GM23248 (cell line): ENCODE results near the gene SPINK5. TPM values are rescaled to one million over a fixed set of nuclear protein-coding genes. Genes with fewer than 3 reads are reported as not detected.
A peak's percentile ranks its signal among the peaks of the same experiment; 100 is the strongest.

Experiments used
- DNase-seq: peaks from one replicate; pipeline ENCODE4 v3.0.0-alpha.2; 2015
- H2AFZ ChIP-seq: fragments of 200-600 bp; sonication (generic); 2 replicates; pipeline ENCODE4 v1.6.1; 2016; ENCODE audit warnings: antibody characterized with exemption
- H3F3A ChIP-seq: fragments of 200-600 bp; sonication (generic); 2 replicates; pipeline ENCODE4 v1.6.1; 2016; ENCODE audit warnings: mild to moderate bottlenecking, antibody characterized with exemption, mixed run types; ENCODE audit not compliant: insufficient read depth
- H3K27ac ChIP-seq: fragments of 200-600 bp; sonication (generic); 2 replicates; pipeline ENCODE4 v1.5.1; 2016; ENCODE audit warnings: mild to moderate bottlenecking
- H3K27me3 ChIP-seq: fragments of 200-600 bp; sonication (generic); replicated peaks from 2 replicates; pipeline ENCODE4 v1.6.1; 2016; ENCODE audit warnings: mild to moderate bottlenecking; ENCODE audit not compliant: insufficient read depth
- H3K36me3 ChIP-seq: fragments of 200-600 bp; sonication (generic); 2 replicates; pipeline ENCODE4 v1.6.1; 2016; ENCODE audit warnings: low read depth, mild to moderate bottlenecking
- H3K4me1 ChIP-seq: fragments of 200-600 bp; sonication (generic); 2 replicates; pipeline ENCODE4 v1.6.1; 2016; ENCODE audit warnings: mild to moderate bottlenecking; ENCODE audit not compliant: insufficient read depth
- H3K4me2 ChIP-seq: fragments of 200-600 bp; sonication (generic); one replicate; pipeline ENCODE4 v1.6.1; 2016; ENCODE audit warnings: mild to moderate bottlenecking; ENCODE audit not compliant: unreplicated experiment
- H3K4me3 ChIP-seq: fragments of 200-600 bp; sonication (generic); 2 replicates; pipeline ENCODE4 v1.5.1; 2016; ENCODE audit warnings: mild to moderate bottlenecking
- H3K79me2 ChIP-seq: fragments of 200-600 bp; sonication (generic); 2 replicates; pipeline ENCODE4 v1.6.1; 2016; ENCODE audit warnings: mild to moderate bottlenecking; ENCODE audit not compliant: insufficient read depth
- H3K9ac ChIP-seq: fragments of 200-600 bp; sonication (generic); 2 replicates; pipeline ENCODE4 v1.6.1; 2016; ENCODE audit warnings: mild to moderate bottlenecking
- H3K9me2 ChIP-seq: fragments of 200-600 bp; sonication (generic); 2 replicates; pipeline ENCODE4 v1.6.1; 2016; ENCODE audit warnings: mixed run types, mild to moderate bottlenecking, moderate library complexity; ENCODE audit not compliant: insufficient read depth
- H3K9me3 ChIP-seq: fragments of 200-600 bp; sonication (generic); one replicate; pipeline ENCODE4 v1.6.1; 2017; ENCODE audit warnings: low read depth
- H4K20me1 ChIP-seq: fragments of 200-600 bp; sonication (generic); 2 replicates; pipeline ENCODE4 v1.6.0; 2016; ENCODE audit not compliant: insufficient read depth
- EZH2 ChIP-seq: fragments of 200-600 bp; sonication (generic); IDR thresholded peaks from 2 replicates; pipeline ENCODE4 v1.6.1; 2018; ENCODE audit warnings: antibody characterized with exemption, mild to moderate bottlenecking; ENCODE audit not compliant: insufficient read depth, poor library complexity, severe bottlenecking
- EZH2phosphoT487 ChIP-seq: fragments of 200-600 bp; sonication (generic); IDR thresholded peaks from 2 replicates; pipeline ENCODE4 v1.6.1; 2018; ENCODE audit warnings: antibody characterized with exemption, moderate library complexity, mild to moderate bottlenecking, low read depth; ENCODE audit not compliant: insufficient read depth
- WGBS, 2 experiments: methylation state at CpG; one replicate each; pipeline ENCODE4 v1.1.6; 2015 to 2017; ENCODE audit warnings: low lambda C conversion rate in 2 of 2, low coverage in 1 of 2; ENCODE audit errors: missing lambda C conversion rate in 2 of 2; 5-methylcytosine and 5-hydroxymethylcytosine counted together
- in situ Hi-C: fragments of 300-500 bp; cut with MboI; formaldehyde crosslinking; loops from 2 replicates; pipeline ENCODE4 v1.15.0; 2020
- polyA plus RNA-seq: library from polyadenylated mRNA; unstranded; fragments of >200 nt; fragmentation: Nextera tagmentation; extraction: Ambion mirVana; gene quantifications from 2 replicates; pipeline ENCODE4 v1.2.1, GENCODE V29; 2016
- total RNA-seq: library from RNA; depleted of rRNA; stranded (reverse); fragments of >200 nt; shearing (Covaris generic); gene quantifications from 2 replicates; pipeline ENCODE4 v1.2.3, GENCODE V29; 2014

The SPINK5 gene
- total and polyA plus RNA-seq, 2 experiments from 2014 or later = not detected

DNA sequence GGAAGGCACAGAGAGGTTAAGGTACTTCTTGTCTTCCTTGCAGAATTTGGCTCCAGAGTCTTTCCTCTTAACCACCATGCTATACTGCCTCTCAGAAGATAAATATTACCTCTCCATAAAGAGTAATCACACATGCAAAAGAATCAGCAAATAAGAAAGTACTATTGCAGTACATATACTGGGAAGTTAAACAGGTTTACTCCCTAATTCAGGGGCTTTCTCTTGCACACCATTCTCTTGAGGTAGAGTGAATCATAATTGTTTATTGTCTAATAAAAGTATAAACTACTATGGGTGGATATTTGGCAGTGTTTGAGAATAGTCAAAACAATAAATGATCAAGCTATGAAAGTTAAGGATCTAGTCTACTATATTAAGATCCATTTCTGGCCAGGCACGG lies 40.4 kb downstream of the SPINK5 start:
- DNase-seq = no peak
- H3K4me1 ChIP-seq = no peaks in the 10 kb centered on the region
- H2AFZ ChIP-seq = no peak overlapping the region
- TF ChIP-seq EZH2 (no peak), EZH2phosphoT487 (no peak)
- H3K27me3 ChIP-seq = no peaks in the 10 kb centered on the region
- H3K9me3 ChIP-seq = no peaks in the 10 kb centered on the region
- no peaks in the 10 kb centered on the region for H4K20me1 ChIP-seq
- no peaks in the 10 kb centered on the region for H3F3A ChIP-seq
- no peak overlapping the region for H3K4me2 ChIP-seq
- 18 to 27% methylated on average over 1 of the region's 1 CpG for WGBS, 2 experiments
- H3K27ac ChIP-seq = no peak overlapping the region
- in situ Hi-C loops = no loop called here
- H3K9ac ChIP-seq = no peak overlapping the region
- H3K4me3 ChIP-seq = no peak overlapping the region
- no peaks in the 10 kb centered on the region for H3K9me2 ChIP-seq
- H3K79me2 ChIP-seq = no peaks in the 10 kb centered on the region
- no peaks in the 10 kb centered on the region for H3K36me3 ChIP-seq

DNA sequence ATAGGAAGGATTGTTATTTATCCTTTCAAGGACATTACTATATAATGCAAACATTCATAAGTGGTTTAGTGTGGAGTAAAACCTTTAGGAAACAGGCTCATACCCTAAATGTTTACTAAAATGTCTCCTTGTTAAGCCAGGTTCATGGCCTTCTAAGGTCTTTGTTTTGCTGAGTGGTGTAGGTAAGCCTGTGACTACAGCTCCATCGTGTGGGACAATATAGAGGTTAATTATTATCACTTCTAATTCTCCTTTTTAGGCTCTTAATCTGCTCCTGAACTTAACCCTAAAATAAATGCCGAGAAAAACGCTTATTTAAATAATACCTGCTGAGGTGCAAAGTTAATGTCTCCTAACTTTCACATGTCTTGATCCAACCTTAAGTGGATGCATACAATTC lies 43.8 kb downstream of the SPINK5 start:
- Histone ChIP-seq H3K4me1 (no peaks in the 10 kb centered on the region), H3K27me3 (no peaks in the 10 kb centered on the region), H2AFZ (no peak overlapping the region), H3K9ac (no peak overlapping the region), H3K27ac (no peak overlapping the region), H3K36me3 (no peaks in the 10 kb centered on the region), H3K4me3 (no peak overlapping the region), H3K4me2 (no peak overlapping the region), H4K20me1 (no peaks in the 10 kb centered on the region), H3K79me2 (no peaks in the 10 kb centered on the region), H3K9me2 (no peaks in the 10 kb centered on the region), H3K9me3 (no peaks in the 10 kb centered on the region), H3F3A (no peaks in the 10 kb centered on the region)
- in situ Hi-C loops = no loop called here
- WGBS, 2 experiments = 16 to 19% methylated on average over 3 of the region's 3 CpGs
- DNase-seq = no peak
- TF ChIP-seq EZH2 (no peak), EZH2phosphoT487 (no peak)

DNA sequence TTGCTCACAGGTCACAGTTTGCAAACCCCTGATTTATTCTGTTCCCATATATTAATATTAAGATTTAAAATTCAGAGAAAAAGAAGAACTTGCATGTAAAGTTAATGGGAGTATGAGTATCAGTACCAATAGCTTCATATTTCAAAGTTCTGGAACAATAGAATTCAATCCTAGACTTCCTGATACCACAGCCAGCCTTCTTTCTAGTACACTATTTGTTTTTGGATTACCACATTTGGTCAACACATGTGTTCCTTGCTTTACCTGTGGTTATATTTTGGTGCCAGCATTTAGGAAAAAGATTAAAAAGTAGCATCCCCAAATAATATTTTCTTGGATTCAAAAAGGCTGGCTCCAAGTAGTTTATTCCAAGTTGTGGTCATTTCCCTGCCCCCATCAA lies 49.5 kb downstream of the SPINK5 start:
- Histone ChIP-seq H3K4me1 (no peaks in the 10 kb centered on the region), H3F3A (no peaks in the 10 kb centered on the region), H2AFZ (no peak overlapping the region), H3K79me2 (no peaks in the 10 kb centered on the region), H3K36me3 (no peaks in the 10 kb centered on the region), H3K9me3 (no peaks in the 10 kb centered on the region), H3K27ac (no peak overlapping the region), H3K27me3 (no peaks in the 10 kb centered on the region), H3K4me3 (no peak overlapping the region), H3K9me2 (no peaks in the 10 kb centered on the region), H4K20me1 (no peaks in the 10 kb centered on the region), H3K9ac (no peak overlapping the region), H3K4me2 (no peak overlapping the region)
- TF ChIP-seq EZH2 (no peak), EZH2phosphoT487 (no peak)
- no peak for DNase-seq
- in situ Hi-C loops = no loop called here

DNA sequence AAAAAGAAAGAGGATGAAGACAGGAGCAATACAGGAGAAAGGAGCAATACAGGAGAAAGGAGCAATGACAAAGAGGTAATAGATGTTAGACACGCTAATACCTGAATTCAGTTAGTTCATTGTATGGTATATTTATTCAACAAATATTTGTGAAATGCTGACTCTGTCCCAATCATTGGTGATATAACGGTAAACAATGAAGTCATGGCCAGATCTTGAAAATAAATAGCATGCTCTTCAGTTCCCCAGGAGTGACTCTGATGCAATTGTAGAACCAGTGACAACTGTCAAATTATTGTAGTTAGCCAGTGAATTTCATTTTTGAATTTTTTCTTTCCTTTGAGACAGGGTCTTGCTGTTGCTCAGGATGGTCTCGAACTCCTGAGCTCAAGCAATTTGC lies 56.5 kb downstream of the SPINK5 start:
- H3K4me1 ChIP-seq = no peaks in the 10 kb centered on the region
- H3K36me3 ChIP-seq = no peaks in the 10 kb centered on the region
- no peak overlapping the region for H3K4me2 ChIP-seq
- in situ Hi-C loops = no loop called here
- H3K9me2 ChIP-seq = no peaks in the 10 kb centered on the region
- no peaks in the 10 kb centered on the region for H3K27me3 ChIP-seq
- H3K9ac ChIP-seq = no peak overlapping the region
- H3K4me3 ChIP-seq = no peak overlapping the region
- H2AFZ ChIP-seq = no peak overlapping the region
- TF ChIP-seq EZH2 = no peak
- no peak for TF ChIP-seq EZH2phosphoT487
- no peaks in the 10 kb centered on the region for H4K20me1 ChIP-seq
- no peaks in the 10 kb centered on the region for H3F3A ChIP-seq
- H3K9me3 ChIP-seq = no peaks in the 10 kb centered on the region
- no peak overlapping the region for H3K27ac ChIP-seq
- H3K79me2 ChIP-seq = no peaks in the 10 kb centered on the region
- 26 to 33% methylated on average over 3 of the region's 3 CpGs for WGBS, 2 experiments
- DNase-seq = no peak

DNA sequence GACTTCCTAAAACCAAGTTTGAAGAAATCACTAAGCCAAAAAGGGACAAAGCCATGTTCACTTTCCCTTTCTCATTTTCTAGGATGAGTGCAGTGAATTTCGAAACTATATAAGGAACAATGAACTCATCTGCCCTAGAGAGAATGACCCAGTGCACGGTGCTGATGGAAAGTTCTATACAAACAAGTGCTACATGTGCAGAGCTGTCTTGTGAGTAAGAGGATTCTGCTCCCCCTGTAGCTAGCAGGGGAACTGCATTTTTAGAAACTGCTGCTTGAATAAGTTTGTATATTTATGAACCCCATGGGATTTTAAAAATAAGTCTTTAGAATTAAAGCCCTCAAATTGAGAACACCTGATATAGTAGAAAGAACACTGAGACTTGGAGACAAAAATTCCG lies 61.9 kb downstream of the SPINK5 start:
- in situ Hi-C loops = no loop called here

More for the DNA sequence above, 61.9 kb downstream of the SPINK5 start:
- H3K27me3 ChIP-seq = no peaks in the 10 kb centered on the region
- 5 to 20% methylated on average over 3 of the region's 3 CpGs for WGBS, 2 experiments
- H2AFZ ChIP-seq = no peak overlapping the region
- no peaks in the 10 kb centered on the region for H3K9me3 ChIP-seq
- no peaks in the 10 kb centered on the region for H4K20me1 ChIP-seq
- no peaks in the 10 kb centered on the region for H3K36me3 ChIP-seq
- no peak overlapping the region for H3K4me3 ChIP-seq
- no peaks in the 10 kb centered on the region for H3K79me2 ChIP-seq
- H3K4me2 ChIP-seq = no peak overlapping the region
- no peak overlapping the region for H3K27ac ChIP-seq
- no peaks in the 10 kb centered on the region for H3F3A ChIP-seq
- no peaks in the 10 kb centered on the region for H3K9me2 ChIP-seq
- peak; percentile 39 for DNase-seq
- H3K4me1 ChIP-seq = no peaks in the 10 kb centered on the region
- H3K9ac ChIP-seq = no peak overlapping the region
- no peak for TF ChIP-seq EZH2phosphoT487
- TF ChIP-seq EZH2 = no peak
